ENCODE data around the gene PRSS22.
A peak's percentile ranks its signal among the peaks of the same experiment; 100 is the strongest.
"Not testable (repeated sequence)": the region's sequence is repeated elsewhere in the genome, so short reads cannot be mapped to it uniquely, and the experiment has no call there.

PRSS22 gene, protein sequence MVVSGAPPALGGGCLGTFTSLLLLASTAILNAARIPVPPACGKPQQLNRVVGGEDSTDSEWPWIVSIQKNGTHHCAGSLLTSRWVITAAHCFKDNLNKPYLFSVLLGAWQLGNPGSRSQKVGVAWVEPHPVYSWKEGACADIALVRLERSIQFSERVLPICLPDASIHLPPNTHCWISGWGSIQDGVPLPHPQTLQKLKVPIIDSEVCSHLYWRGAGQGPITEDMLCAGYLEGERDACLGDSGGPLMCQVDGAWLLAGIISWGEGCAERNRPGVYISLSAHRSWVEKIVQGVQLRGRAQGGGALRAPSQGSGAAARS

GRCh38 chr16:2857451-2858244 lies at the start of gene PRSS22:
Gene PRSS22, minus strand, starts transcription at chr16:2858170. Its CDS starts 66 bp downstream, at chr16:2858104.
- DNase-seq (ENCODE audit: low read depth in 3 of 3): no peak

- DNase-seq (ENCODE audit: low read depth in 3 of 3): not testable (repeated sequence)
Observed at GRCh38 chr16:2907084-2907753, 49.2 kb upstream of the PRSS22 start.

DNA sequence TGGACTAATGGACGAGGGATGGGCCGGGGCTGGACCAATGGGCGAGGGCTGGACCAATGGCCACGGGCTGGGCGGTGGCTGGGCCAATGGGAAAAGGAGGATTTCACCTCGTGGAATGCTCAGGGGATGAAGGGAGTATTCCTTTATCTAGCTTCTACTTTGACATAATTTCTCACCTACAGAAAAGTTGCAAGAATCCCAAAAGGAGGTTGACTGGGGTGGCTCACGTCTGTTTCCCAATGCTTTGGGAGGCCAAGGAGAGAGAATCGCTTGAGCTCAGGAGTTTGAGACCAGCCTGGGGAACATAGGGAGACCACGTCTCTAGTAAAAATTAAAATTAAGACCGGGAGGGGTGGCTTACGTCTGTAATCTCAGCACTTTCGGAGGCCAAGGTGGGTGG lies 48.0 kb upstream of the PRSS22 start:
- DNase-seq (ENCODE audit: low read depth in 3 of 3): no peak

GRCh38 chr16:2905241-2905987 lies 47.4 kb upstream of the PRSS22 start:
- peak; percentile 72 to 77 (median 76) for DNase-seq (ENCODE audit: low read depth in 3 of 3)

- no peak for DNase-seq (ENCODE audit: low read depth in 3 of 3)
Observed at GRCh38 chr16:2904922-2905240, 46.9 kb upstream of the PRSS22 start.

DNA sequence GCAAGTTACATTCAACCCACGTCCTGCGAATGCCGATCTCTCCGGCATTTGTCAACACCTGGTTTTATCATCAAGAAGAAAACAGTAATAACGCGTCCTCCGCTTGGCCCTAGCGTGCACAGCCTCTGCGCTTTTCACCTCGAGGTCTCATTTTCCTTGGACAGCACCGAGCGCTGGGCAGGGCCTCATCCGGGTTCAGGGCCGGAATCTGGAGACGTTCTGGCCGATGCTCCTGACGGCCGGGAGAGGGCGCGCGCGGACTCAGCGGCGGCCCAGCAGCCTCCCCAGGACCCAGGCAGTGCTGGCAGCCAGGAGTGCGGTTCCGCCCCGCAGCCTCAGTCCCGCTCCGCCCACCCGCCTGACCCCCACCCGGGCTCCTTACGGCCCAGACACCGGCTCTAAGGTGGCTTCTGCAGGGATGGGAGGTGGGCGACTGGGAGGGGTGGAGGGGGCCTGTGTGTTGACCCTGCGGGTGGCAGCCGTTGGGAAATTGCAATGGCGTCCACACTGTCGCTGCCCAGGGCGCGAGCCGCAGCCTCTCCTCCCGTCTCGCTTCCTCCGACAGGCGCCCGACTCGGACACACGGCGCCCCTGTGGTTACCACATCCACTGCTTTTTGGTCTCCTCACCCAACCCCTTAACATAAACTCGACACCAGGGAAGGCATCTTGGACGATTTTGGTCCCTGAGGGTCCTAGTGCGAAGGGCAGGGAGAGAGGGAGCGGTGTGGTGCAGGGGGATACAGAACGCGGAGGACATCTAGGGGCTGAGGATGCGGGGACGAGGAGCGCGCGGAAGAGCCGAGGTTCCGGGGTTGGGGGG lies 46.3 kb upstream of the PRSS22 start:
- DNase-seq (ENCODE audit: low read depth in 3 of 3): peak; percentile 45 to 64 (median 53)

DNA sequence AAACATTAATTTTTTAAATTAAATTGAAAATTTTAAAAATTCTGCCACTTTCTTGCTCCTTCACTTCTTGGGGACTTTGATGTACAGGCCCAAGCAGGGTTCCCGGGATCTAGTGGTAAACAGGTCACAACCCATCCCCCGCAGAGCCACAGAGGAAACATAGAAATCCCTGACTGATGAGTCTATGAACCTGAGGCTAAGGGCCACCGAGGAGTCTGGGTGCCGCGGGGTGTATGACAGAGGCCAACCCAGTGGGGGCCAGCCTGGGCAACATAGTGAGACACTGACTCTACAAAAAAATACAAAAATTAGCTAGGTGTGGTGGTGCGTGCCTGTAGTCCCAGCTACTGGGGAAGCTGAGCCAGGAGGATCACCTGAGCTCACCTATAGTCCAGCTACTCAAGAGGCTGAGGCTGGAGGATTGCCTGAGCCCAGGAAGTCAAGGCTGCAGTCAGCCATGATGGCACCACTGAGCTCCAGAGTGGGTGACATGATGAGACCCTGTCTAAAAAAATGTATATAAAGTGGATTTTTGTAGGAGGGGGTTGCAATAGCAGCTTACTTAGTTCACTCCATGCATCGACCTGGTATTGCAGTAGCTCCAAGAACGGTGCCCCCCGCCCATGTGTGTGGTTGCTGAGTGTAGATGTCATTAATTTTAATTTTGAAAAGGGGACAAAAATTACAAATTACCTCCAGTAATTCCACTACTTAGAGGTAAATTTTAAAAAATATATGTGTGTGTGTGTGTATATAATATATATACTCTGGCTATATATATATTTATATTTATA lies 44.6 kb upstream of the PRSS22 start:
- no peak for DNase-seq (ENCODE audit: low read depth in 3 of 3)

DNA sequence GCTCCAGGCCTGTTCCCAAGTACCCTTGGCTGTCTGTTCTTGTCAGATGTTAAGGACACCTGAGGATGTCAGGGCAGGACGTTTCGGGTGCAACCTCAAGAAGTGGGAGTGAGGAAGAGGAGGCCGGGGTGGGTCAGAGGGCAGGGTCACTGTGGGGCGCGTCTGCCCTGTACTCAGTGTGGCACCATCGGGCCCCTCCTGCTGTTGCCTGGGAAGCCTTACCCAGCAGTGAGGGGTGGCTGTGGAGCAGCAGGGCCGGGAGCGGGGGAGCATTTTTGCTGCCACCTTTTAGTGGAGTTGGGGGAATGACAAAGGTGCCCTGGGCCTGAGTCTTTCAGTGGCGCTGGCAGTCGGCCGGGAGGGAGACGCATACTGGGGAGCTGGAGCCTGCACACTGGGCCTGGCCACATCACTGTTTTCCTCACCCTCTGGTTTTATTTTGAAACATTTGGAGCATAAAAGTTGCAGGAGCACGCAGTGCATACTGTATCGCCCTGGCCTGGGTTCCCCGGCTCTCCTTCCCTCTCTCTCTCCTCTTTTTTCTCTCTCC lies 42.6 kb upstream of the PRSS22 start:
- no peak for DNase-seq (ENCODE audit: low read depth in 3 of 3)

- no peak for DNase-seq (ENCODE audit: low read depth in 3 of 3)
Observed at GRCh38 chr16:2899564-2900072, 41.6 kb upstream of the PRSS22 start.

DNA sequence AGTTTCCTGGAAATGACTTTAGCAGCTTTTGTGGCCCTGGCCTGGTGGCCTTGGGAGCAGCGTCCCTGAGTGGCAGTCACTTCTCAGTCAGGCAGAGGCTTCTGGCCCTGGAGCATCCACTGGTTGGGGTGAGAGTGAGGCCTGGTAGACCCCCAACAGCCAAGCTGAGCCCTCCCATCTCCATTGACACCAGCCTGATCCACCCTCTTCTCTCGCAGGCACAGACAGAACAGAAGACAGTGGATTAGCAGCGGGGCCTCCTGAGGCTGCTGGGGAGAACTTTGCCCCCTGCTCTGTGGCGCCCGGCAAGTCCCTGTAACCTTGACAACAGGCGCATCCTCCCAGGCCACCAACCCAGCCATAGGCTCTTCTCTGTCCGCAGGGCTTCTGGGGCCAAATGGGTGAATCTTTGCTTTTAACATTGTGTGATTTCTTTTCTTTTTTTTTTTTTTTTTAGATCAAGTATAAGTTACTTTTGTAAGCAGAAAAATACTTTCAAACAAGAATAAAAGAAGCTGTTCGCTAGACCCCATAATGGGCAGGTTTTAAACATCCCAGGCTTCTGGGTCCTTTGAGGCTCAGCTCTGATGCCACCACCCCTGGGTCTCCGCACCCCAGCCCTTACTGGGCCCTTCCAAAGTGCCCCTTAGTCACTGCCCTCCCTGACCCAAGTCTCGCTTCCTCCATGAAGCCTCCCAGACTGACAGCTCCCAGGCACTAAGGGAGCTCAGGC lies 41.0 kb upstream of the PRSS22 start:
- no peak for DNase-seq (ENCODE audit: low read depth in 3 of 3)

DNA sequence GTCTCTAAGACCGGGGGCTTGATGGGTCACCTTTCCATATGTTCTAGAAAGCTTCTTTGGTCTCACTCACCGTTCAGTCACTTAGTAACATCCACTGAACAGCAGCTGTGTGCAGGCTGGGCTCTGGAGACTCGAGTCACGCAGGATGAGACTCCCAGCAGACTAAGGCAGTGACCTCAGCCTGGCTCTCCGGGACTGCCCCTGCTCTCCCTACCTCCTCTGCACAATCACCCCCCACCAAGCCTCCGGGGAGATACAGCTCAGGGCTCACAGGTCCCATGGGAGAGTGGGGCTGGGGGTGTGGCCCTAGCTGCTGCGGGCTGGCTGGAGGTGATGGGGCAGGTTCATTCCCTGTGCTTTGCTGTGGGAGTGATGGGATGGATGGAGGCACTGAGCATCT lies 39.1 kb upstream of the PRSS22 start:
- DNase-seq (ENCODE audit: low read depth in 3 of 3): no peak

DNA sequence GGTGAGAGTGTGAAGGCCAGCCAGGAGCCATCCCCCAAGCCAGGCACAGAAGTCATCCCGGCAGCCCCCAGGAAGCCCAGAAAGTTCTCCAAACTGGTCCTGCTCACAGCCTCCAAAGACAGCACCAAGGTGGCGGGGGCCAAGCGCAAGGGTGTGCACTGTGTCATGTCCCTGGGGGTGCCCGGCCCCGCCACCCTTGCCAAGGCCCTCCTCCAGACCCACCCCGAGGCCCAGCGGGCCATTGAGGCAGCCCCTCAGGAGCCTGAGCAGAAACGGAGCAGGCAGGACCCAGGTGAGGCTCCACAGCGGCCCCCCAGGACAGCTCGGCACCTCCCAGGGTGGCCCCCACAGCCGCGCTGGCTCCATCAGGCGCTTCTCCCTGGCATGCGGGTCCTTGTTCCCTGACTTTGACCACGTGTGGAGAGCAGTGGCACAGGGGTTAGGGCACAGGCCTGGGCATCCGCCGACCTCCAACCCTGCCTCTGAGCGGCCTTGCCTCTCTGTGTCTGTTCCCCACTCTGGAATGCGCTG lies 38.6 kb upstream of the PRSS22 start:
- no peak for DNase-seq (ENCODE audit: low read depth in 3 of 3)

DNA sequence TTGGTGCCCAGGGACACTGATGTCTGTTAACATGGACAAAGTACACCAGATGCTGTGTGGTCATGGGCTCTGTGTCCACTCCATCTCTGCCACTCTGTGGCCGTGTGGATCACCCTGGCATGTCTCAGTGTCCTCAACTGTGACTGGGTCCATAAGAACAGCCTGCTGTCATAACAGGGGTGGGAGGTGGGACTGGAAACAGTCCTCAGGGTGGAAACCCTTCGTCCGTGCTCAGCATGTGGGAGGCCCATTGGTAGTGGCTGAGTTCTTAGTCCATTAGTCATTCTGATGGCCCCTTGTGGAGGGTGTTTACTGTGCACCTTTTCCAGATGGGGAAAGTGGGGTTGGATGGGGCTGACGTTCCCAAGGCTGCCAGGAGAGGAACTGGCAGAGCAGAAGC lies 37.8 kb upstream of the PRSS22 start:
- no peak for DNase-seq (ENCODE audit: low read depth in 3 of 3)

GRCh38 chr16:2894231-2894630 lies 36.3 kb upstream of the PRSS22 start:
- DNase-seq (ENCODE audit: low read depth in 3 of 3): no peak

- DNase-seq (ENCODE audit: low read depth in 3 of 3): no peak
Observed at GRCh38 chr16:2884041-2884451, 26.1 kb upstream of the PRSS22 start.

- DNase-seq (ENCODE audit: low read depth in 3 of 3): peak in 1 of 3 experiments; percentile 9
Observed at GRCh38 chr16:2883458-2883908, 25.5 kb upstream of the PRSS22 start.

DNA sequence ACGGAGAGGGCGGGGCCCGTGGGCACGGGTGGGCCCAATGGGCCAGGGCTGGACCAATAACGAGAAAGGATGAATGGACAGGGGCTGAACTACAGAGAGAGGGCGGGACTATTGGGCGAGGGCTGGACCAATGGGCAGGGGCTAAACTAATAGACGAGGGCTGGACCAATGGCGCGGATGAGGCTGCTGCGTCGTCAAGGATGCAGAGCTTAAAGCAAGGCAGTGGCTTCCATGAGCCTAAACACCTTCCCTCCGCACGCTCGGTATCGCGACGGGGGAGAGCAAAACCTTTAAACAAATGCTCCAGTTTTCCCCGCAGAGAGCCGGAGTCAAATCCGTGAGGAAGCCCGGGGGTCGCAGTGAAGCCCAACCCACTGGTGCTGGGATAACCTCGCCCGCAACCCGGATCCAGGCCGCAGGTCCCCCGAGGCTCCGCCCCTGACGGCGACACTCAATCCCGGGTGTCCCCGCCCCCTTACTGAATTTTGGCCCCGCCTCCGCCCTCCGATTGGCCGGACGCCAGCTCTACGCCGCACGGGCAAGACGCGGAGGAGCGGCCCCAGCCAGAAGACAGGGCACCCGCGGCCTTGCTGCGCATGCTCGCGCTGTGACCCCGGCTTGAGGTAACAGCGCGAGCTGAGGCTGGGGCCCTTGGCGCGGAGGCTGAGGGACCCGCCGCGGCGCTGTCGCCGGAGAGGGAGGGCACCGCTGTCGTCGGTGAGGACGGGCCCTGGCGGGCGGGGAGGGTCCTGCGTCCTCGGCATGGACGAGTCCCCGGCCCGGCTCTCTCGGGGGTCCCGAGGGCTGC lies 24.9 kb upstream of the PRSS22 start, which contains the start of gene FLYWCH2:
TSS of gene FLYWCH2 (plus strand) at position 566 of the 808 bp plus-strand sequence. CDS start 13,235 bp downstream, outside the sequence.
- peak; percentile 99 to 100 (median 100) for DNase-seq (ENCODE audit: low read depth in 3 of 3)

Data from stimulated activated CD4-positive, alpha-beta T cell treated with anti-CD3 and anti-CD28 coated beads, TNF-alpha, amount 100 ng/mL, for 4 hours (primary cell).